Small intestine (tissue), 7 donors: Measurements from ENCODE around the gene UPK3A. TPM values are rescaled to one million over a fixed set of nuclear protein-coding genes. Genes with fewer than 3 reads are reported as not detected.
A peak's percentile ranks its signal among the peaks of the same experiment; 100 is the strongest.

ENCODE experiments used
- DNase-seq, 2 donors: peaks; one replicate each; pipeline versions ENCODE4 v3.0.0 to v3.0.0-alpha.2; 2013
- FAIRE-seq: peaks from 2 replicates; lab custom pipeline; 2012; peaks lifted over from hg19 to GRCh38; lab: Jason Lieb, UNC
- H3K27ac ChIP-seq, 3 donors: one replicate each; pipeline ENCODE4 v1.5.1; 2013; ENCODE audit warnings: low read length in 2 of 3, mild to moderate bottlenecking in 2 of 3, control low read depth in 1 of 3, inconsistent platforms in 1 of 3, low read depth in 1 of 3, moderate library complexity in 1 of 3
- H3K27me3 ChIP-seq, 3 donors: one replicate each; pipeline ENCODE4 v1.6.1; 2013; ENCODE audit warnings: low read length in 3 of 3, inconsistent platforms in 1 of 3; ENCODE audit not compliant: control insufficient read depth in 3 of 3, insufficient read depth in 3 of 3
- H3K36me3 ChIP-seq, 3 donors: one replicate each; pipeline ENCODE4 v1.6.1; 2013; ENCODE audit warnings: low read length in 3 of 3, inconsistent platforms in 1 of 3, low read depth in 1 of 3, mild to moderate bottlenecking in 1 of 3, moderate library complexity in 1 of 3; ENCODE audit not compliant: control insufficient read depth in 3 of 3, insufficient read depth in 2 of 3
- H3K4me1 ChIP-seq, 3 donors: one replicate each; pipeline ENCODE4 v1.6.1; 2013; ENCODE audit warnings: low read length in 2 of 3, inconsistent platforms in 1 of 3, low read depth in 1 of 3, mild to moderate bottlenecking in 1 of 3, moderate library complexity in 1 of 3; ENCODE audit not compliant: control insufficient read depth in 3 of 3, insufficient read depth in 2 of 3
- H3K4me3 ChIP-seq, 3 donors: one replicate each; pipeline ENCODE4 v1.5.1; 2013; ENCODE audit warnings: low read length in 3 of 3, control low read depth in 1 of 3, inconsistent platforms in 1 of 3, low read depth in 1 of 3, mild to moderate bottlenecking in 1 of 3, moderate library complexity in 1 of 3
- H3K9me3 ChIP-seq, 2 donors: one replicate each; pipeline ENCODE4 v1.6.1; 2013; ENCODE audit warnings: low read depth in 1 of 2, low read length in 1 of 2; ENCODE audit not compliant: control insufficient read depth in 2 of 2, insufficient read depth in 1 of 2
- WGBS, 3 donors: extraction: QIAGEN DNeasy Blood & Tissue Kit; methylation state at CpG; one replicate each; pipeline ENCODE4 v1.1.7; 2013; 5-methylcytosine and 5-hydroxymethylcytosine counted together
- polyA plus RNA-seq, 4 donors: library from polyadenylated mRNA; stranded (reverse) in 3 of 4; unstranded in 1 of 4; fragments of 200-250 nt in 3 of 4; fragments of 120-200 nt in 1 of 4; gene quantifications; one replicate each; pipeline versions ENCODE4 v1.2.1 to v1.2.3, GENCODE V29; 2013
- donor health status: healthy with polysubstance abuse.
- donor health status: control.
- donor health status: control.
- donor health status: Bipolar disorder and iron deficiency.
- donor health status: healthy.

UPK3A gene
- polyA plus RNA-seq, 4 donors, result 0.36 to 306 TPM; not detected in 2

DNA sequence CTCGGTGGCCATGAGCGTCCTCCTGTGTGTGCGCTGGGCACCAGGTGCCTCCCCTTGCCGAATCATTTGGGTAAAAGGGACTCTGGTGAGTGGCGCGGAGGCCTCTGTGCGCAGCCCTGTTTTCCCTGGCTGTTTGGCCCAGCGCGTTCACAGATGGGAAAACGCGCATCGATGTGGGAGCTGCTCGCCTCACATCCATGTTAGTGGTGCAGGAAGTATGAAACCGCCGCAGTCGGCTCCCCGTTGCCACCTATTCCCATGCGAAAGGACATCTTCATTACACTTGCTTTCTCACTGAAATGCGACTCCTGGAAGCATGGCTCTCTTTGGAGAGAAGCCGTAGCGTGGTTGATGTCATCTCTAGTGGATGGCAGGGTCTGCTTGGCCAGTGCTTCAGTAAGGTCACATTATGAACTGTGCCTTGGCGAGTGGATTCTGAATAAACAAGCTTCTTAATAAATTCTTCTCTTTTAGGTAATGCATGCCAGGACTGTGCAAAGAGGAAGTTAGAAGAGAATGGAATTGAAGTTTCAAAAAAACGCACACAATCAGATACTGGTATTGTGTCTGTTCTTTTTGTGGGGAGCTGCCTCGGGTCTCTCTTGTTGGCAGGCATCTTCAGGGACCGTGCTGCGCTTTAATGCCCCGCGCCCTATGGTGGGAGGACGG lies 51.2 kb downstream of the UPK3A start:
- DNase-seq, result no peak

DNA sequence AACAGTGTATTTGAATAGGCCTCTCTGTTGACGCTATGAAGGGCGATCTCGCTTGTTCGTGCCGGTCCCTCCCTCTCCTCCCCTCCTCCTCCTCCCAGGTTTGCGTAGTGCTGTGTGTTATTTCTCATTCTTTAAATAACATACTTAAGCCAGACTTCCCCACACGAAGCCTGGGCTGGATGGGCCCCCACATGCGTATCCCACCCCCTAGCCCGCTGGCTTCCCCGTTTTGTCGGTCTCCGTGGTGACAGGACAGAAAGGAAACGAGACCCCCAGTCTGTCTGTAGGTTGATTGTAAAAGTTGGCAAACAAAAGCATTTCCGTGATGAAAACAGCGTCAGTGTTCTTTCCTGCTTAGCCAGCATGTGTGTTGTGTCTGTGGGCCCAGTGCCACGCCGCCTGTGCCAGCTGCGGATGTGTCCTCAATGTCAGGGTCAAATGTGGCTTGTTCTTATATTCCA lies 52.3 kb downstream of the UPK3A start:
- H3K4me3 ChIP-seq, result no peak overlapping the region
- DNase-seq (peak in 1 of 2 donors; percentile 36), FAIRE-seq (no peak)
- H3K27me3 ChIP-seq, result no peaks in the 10 kb centered on the region
- H3K27ac ChIP-seq, result peak overlapping the region in 1 of 3 donors; percentile 55
- peaks cover 0 to 8% (median 0%) of the 10 kb centered on the region in 3 donors for H3K4me1 ChIP-seq
- no peaks in the 10 kb centered on the region for H3K9me3 ChIP-seq
- WGBS, 3 donors, result 49 to 84% (median 72%) methylated on average over 18 of the region's 18 CpGs
- peaks cover 6 to 72% (median 13%) of the 10 kb centered on the region in 3 donors for H3K36me3 ChIP-seq

More for the DNA sequence above, 51.2 kb downstream of the UPK3A start:
- 92 to 94% (median 94%) methylated on average over 29 of the region's 29 CpGs for WGBS, 3 donors
- no peaks in the 10 kb centered on the region for H3K9me3 ChIP-seq
- peaks cover 0 to 8% (median 0%) of the 10 kb centered on the region in 3 donors for H3K4me1 ChIP-seq
- H3K4me3 ChIP-seq, result no peak overlapping the region
- H3K27ac ChIP-seq, result peak overlapping the region in 1 of 3 donors; percentile 55
- no peaks in the 10 kb centered on the region for H3K27me3 ChIP-seq
- no peak for FAIRE-seq
- H3K36me3 ChIP-seq, result peaks cover 6 to 77% (median 11%) of the 10 kb centered on the region in 3 donors

- 90 to 93% (median 93%) methylated on average over 9 of the region's 9 CpGs for WGBS, 3 donors
- no peak overlapping the region for H3K27ac ChIP-seq
- peaks cover 4 to 71% (median 13%) of the 10 kb centered on the region in 3 donors for H3K36me3 ChIP-seq
- H3K27me3 ChIP-seq, result no peaks in the 10 kb centered on the region
- DNase-seq, result no peak
- H3K4me3 ChIP-seq, result no peak overlapping the region
- H3K9me3 ChIP-seq, result no peaks in the 10 kb centered on the region
- FAIRE-seq, result no peak
- peaks cover 0 to 8% (median 0%) of the 10 kb centered on the region in 3 donors for H3K4me1 ChIP-seq
These were observed 52.8 kb downstream of the UPK3A start for GRCh38 chr22:45337536-45337935.

- FAIRE-seq, result no peak
- H3K36me3 ChIP-seq, result peaks cover 4 to 69% (median 13%) of the 10 kb centered on the region in 3 donors
These were observed 54.0 kb downstream of the UPK3A start for GRCh38 chr22:45338795-45339194.

GRCh38 chr22:45340323-45340722 lies 55.6 kb downstream of the UPK3A start:
- peaks cover 2 to 64% (median 13%) of the 10 kb centered on the region in 3 donors for H3K36me3 ChIP-seq
- WGBS, 3 donors, result 87 to 92% (median 89%) methylated on average over 8 of the region's 8 CpGs
- no peak for DNase-seq
- no peak for FAIRE-seq
- H3K27ac ChIP-seq, result no peak overlapping the region
- peaks cover 0 to 8% (median 0%) of the 10 kb centered on the region in 3 donors for H3K4me1 ChIP-seq
- no peaks in the 10 kb centered on the region for H3K27me3 ChIP-seq
- H3K4me3 ChIP-seq, result no peak overlapping the region
- H3K9me3 ChIP-seq, result no peaks in the 10 kb centered on the region

More at GRCh38 chr22:45338795-45339194, 54.0 kb downstream of the UPK3A start:
- no peak overlapping the region for H3K27ac ChIP-seq
- WGBS, 3 donors, result 91 to 94% (median 94%) methylated on average over 7 of the region's 7 CpGs
- peaks cover 0 to 8% (median 0%) of the 10 kb centered on the region in 3 donors for H3K4me1 ChIP-seq
- no peaks in the 10 kb centered on the region for H3K27me3 ChIP-seq
- no peak overlapping the region for H3K4me3 ChIP-seq
- H3K9me3 ChIP-seq, result no peaks in the 10 kb centered on the region
- no peak for DNase-seq

DNA sequence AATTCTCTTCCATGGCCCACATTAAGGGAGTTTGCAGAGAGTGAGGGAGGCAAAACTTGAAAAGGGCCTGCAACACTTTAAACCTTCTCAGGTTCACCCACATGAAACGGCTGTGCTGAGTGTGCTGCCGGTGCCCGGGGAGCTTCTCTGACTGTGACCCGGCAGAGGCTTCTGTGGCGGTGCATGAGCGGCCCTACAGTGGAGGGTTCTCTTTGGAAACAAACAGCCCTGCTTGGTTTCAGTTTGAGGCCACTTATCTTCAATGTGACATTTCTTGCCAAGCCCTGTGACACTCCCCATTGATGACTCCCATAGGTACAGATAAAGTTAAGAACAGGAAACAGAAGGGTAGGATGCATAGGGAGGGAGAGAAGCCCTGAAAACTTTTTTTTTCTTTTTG lies 56.7 kb downstream of the UPK3A start:
- H3K4me1 ChIP-seq, result peaks cover 0 to 5% (median 0%) of the 10 kb centered on the region in 3 donors
- FAIRE-seq (no peak), DNase-seq (peak; percentile 58 to 70)
- H3K4me3 ChIP-seq, result no peak overlapping the region
- H3K36me3 ChIP-seq, result peaks cover 0 to 52% (median 13%) of the 10 kb centered on the region in 3 donors
- WGBS, 3 donors, result 27 to 36% (median 27%) methylated on average over 6 of the region's 6 CpGs
- H3K27me3 ChIP-seq, result no peaks in the 10 kb centered on the region
- no peaks in the 10 kb centered on the region for H3K9me3 ChIP-seq
- H3K27ac ChIP-seq, result peak overlapping the region in 2 of 3 donors; percentile 22 to 42

- peaks cover 0 to 44% (median 16%) of the 10 kb centered on the region in 3 donors for H3K36me3 ChIP-seq
- H3K9me3 ChIP-seq, result no peaks in the 10 kb centered on the region
- H3K4me1 ChIP-seq, result no peaks in the 10 kb centered on the region
- no peak overlapping the region for H3K4me3 ChIP-seq
- 91 to 98% (median 96%) methylated on average over 8 of the region's 8 CpGs for WGBS, 3 donors
- FAIRE-seq, result no peak
- H3K27ac ChIP-seq, result no peak overlapping the region
- no peak for DNase-seq
- no peaks in the 10 kb centered on the region for H3K27me3 ChIP-seq
These were observed 58.4 kb downstream of the UPK3A start for GRCh38 chr22:45343143-45343542.

GRCh38 chr22:45344334-45344733 lies 59.6 kb downstream of the UPK3A start:
- no peaks in the 10 kb centered on the region for H3K27me3 ChIP-seq
- peaks cover 0 to 37% (median 15%) of the 10 kb centered on the region in 3 donors for H3K36me3 ChIP-seq
- FAIRE-seq (no peak), DNase-seq (peak in 1 of 2 donors; percentile 46)
- no peaks in the 10 kb centered on the region for H3K9me3 ChIP-seq
- 74 to 88% (median 77%) methylated on average over 5 of the region's 5 CpGs for WGBS, 3 donors
- H3K4me1 ChIP-seq, result no peaks in the 10 kb centered on the region
- H3K4me3 ChIP-seq, result no peak overlapping the region
- no peak overlapping the region for H3K27ac ChIP-seq
